ENCODE data around the gene CMTM2. TPM values are rescaled to one million over a fixed set of nuclear protein-coding genes. Genes with fewer than 3 reads are reported as not detected.

CMTM2 gene
- total and polyA plus RNA-seq, 2 donors (not counting 1 experiment from before 2014, with no cell fraction given) = not detected

GRCh38 chr16:66536525-66536924 lies 42.7 kb upstream of the CMTM2 start:
- no peak for DNase-seq (ENCODE audit: low read depth in 2 of 2)
- Histone ChIP-seq H4K20me1 (ENCODE audit: control insufficient read depth, extremely low read depth, insufficient read depth, low read length) (no peaks in the 10 kb centered on the region), H3K4me3 (replicated peaks in 1 of 4; ENCODE audit: control extremely low read depth in 1 of 4, insufficient read depth in 1 of 4, low read depth in 3 of 4, low read length in 4 of 4) (no peak overlapping the region), H3K79me2 (ENCODE audit: control insufficient read depth, insufficient read depth, low read length) (no peaks in the 10 kb centered on the region), H3K9ac (ENCODE audit: insufficient read depth, low read length) (no peak overlapping the region), H3K9me3 (ENCODE audit: control insufficient read depth, insufficient read depth, low read depth, low read length) (no peaks in the 10 kb centered on the region), H2AFZ (ENCODE audit: low read length) (no peak overlapping the region), H3K4me2 (ENCODE audit: extremely low read depth, insufficient read depth, low read length) (no peak overlapping the region), H3K27ac (ENCODE audit: insufficient read depth, low read length) (no peak overlapping the region), H3K4me1 (ENCODE audit: control insufficient read depth, extremely low read depth, insufficient read depth, low read length) (no peaks in the 10 kb centered on the region), H3K27me3 (ENCODE audit: control insufficient read depth, insufficient read depth, low read length) (no peaks in the 10 kb centered on the region), H3K36me3 (ENCODE audit: control insufficient read depth, insufficient read depth, low read length) (peaks cover 3% of the 10 kb centered on the region)
- TF ChIP-seq, protein P1, sequence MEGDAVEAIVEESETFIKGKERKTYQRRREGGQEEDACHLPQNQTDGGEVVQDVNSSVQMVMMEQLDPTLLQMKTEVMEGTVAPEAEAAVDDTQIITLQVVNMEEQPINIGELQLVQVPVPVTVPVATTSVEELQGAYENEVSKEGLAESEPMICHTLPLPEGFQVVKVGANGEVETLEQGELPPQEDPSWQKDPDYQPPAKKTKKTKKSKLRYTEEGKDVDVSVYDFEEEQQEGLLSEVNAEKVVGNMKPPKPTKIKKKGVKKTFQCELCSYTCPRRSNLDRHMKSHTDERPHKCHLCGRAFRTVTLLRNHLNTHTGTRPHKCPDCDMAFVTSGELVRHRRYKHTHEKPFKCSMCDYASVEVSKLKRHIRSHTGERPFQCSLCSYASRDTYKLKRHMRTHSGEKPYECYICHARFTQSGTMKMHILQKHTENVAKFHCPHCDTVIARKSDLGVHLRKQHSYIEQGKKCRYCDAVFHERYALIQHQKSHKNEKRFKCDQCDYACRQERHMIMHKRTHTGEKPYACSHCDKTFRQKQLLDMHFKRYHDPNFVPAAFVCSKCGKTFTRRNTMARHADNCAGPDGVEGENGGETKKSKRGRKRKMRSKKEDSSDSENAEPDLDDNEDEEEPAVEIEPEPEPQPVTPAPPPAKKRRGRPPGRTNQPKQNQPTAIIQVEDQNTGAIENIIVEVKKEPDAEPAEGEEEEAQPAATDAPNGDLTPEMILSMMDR (conservative IDR thresholded peaks at IDR 0.05 in 1 of 2, IDR thresholded peaks at IDR 0.05 in 1 of 2; ENCODE audit: low read depth in 1 of 2, low read length in 2 of 2) = no peak
- no peak for TF ChIP-seq EZH2 (IDR thresholded peaks at IDR 0.05; ENCODE audit: low read length, missing control alignments)

DNA sequence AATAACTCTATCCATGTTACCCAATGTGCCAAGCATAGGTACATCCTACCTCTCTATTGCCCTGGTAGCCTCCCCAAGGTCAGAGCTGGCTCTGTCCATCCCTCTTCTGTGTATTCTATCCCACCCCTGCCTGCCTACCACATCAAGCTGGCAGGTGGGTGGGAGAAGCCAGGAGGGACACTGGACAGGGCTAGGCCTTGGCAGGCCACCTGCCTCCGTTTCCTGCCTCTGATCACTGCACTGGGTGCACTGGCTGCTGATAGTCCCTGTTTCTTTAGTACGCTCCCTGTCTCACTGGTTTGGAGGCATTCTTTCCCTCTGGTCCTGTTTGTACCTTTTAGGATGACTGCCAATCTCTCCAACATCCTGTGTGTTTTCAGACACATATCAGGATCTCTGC lies 42.0 kb upstream of the CMTM2 start:
- no peaks in the 10 kb centered on the region for H3K9me3 ChIP-seq (ENCODE audit: control insufficient read depth, insufficient read depth, low read depth, low read length)
- no peak overlapping the region for H2AFZ ChIP-seq (ENCODE audit: low read length)
- H3K79me2 ChIP-seq (ENCODE audit: control insufficient read depth, insufficient read depth, low read length) = no peaks in the 10 kb centered on the region
- H3K4me2 ChIP-seq (ENCODE audit: extremely low read depth, insufficient read depth, low read length) = no peak overlapping the region
- H4K20me1 ChIP-seq (ENCODE audit: control insufficient read depth, extremely low read depth, insufficient read depth, low read length) = no peaks in the 10 kb centered on the region
- no peak overlapping the region for H3K9ac ChIP-seq (ENCODE audit: insufficient read depth, low read length)
- no peaks in the 10 kb centered on the region for H3K4me1 ChIP-seq (ENCODE audit: control insufficient read depth, extremely low read depth, insufficient read depth, low read length)
- peaks cover 3% of the 10 kb centered on the region for H3K36me3 ChIP-seq (ENCODE audit: control insufficient read depth, insufficient read depth, low read length)
- no peak overlapping the region for H3K4me3 ChIP-seq (replicated peaks in 1 of 4; ENCODE audit: control extremely low read depth in 1 of 4, insufficient read depth in 1 of 4, low read depth in 3 of 4, low read length in 4 of 4)
- H3K27me3 ChIP-seq (ENCODE audit: control insufficient read depth, insufficient read depth, low read length) = no peaks in the 10 kb centered on the region
- TF ChIP-seq EZH2 (IDR thresholded peaks at IDR 0.05; ENCODE audit: low read length, missing control alignments) = no peak
- TF ChIP-seq, protein P1 (conservative IDR thresholded peaks at IDR 0.05 in 1 of 2, IDR thresholded peaks at IDR 0.05 in 1 of 2; ENCODE audit: low read depth in 1 of 2, low read length in 2 of 2) = no peak
- no peak overlapping the region for H3K27ac ChIP-seq (ENCODE audit: insufficient read depth, low read length)
- DNase-seq (ENCODE audit: low read depth in 2 of 2) = no peak

DNA sequence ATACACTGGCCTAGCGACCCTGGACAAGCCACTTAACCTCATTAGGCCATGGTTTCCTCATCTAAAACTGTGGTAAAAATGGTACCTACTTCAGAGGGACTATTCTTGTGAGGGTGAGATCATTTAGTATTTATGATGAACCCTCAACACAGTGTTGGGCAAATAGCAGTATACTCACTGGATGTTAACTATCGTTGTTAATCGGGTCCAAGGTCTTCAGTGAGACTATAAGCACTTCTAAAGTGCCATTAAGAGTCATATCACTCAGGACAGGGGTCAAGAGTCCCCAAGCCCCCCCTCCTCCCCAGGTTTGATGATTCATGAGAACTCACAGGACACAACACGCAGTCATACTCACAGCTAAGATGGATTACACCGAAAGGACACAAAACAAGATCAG lies 40.4 kb upstream of the CMTM2 start:
- no peak overlapping the region for H3K4me3 ChIP-seq (replicated peaks in 1 of 4; ENCODE audit: control extremely low read depth in 1 of 4, insufficient read depth in 1 of 4, low read depth in 3 of 4, low read length in 4 of 4)
- peaks cover 3% of the 10 kb centered on the region for H3K36me3 ChIP-seq (ENCODE audit: control insufficient read depth, insufficient read depth, low read length)
- no peak overlapping the region for H3K4me2 ChIP-seq (ENCODE audit: extremely low read depth, insufficient read depth, low read length)
- H3K27me3 ChIP-seq (ENCODE audit: control insufficient read depth, insufficient read depth, low read length) = no peaks in the 10 kb centered on the region
- no peaks in the 10 kb centered on the region for H3K9me3 ChIP-seq (ENCODE audit: control insufficient read depth, insufficient read depth, low read depth, low read length)
- no peak for TF ChIP-seq EZH2 (IDR thresholded peaks at IDR 0.05; ENCODE audit: low read length, missing control alignments)
- TF ChIP-seq, protein P1 (conservative IDR thresholded peaks at IDR 0.05 in 1 of 2, IDR thresholded peaks at IDR 0.05 in 1 of 2; ENCODE audit: low read depth in 1 of 2, low read length in 2 of 2) = no peak
- no peak overlapping the region for H3K9ac ChIP-seq (ENCODE audit: insufficient read depth, low read length)
- no peaks in the 10 kb centered on the region for H4K20me1 ChIP-seq (ENCODE audit: control insufficient read depth, extremely low read depth, insufficient read depth, low read length)
- H2AFZ ChIP-seq (ENCODE audit: low read length) = no peak overlapping the region
- no peaks in the 10 kb centered on the region for H3K4me1 ChIP-seq (ENCODE audit: control insufficient read depth, extremely low read depth, insufficient read depth, low read length)
- H3K79me2 ChIP-seq (ENCODE audit: control insufficient read depth, insufficient read depth, low read length) = no peaks in the 10 kb centered on the region
- H3K27ac ChIP-seq (ENCODE audit: insufficient read depth, low read length) = no peak overlapping the region
- no peak for DNase-seq (ENCODE audit: low read depth in 2 of 2)

All from fibroblast of lung (primary cell).